ES-I3 (cell line): ENCODE data around the gene RTL9.

ENCODE experiments used
- H3K36me3 ChIP-seq: 2 replicates; pipeline ENCODE4 v1.6.1; 2013; ENCODE audit warnings: mild to moderate bottlenecking, low read length, control low read depth, moderate library complexity; ENCODE audit not compliant: insufficient read depth
- H3K4me1 ChIP-seq: 2 replicates; pipeline ENCODE4 v1.6.1; 2013; ENCODE audit warnings: mild to moderate bottlenecking, control low read depth, low read length; ENCODE audit not compliant: insufficient read depth
- H3K9ac ChIP-seq: 2 replicates; pipeline ENCODE4 v1.6.1; 2013; ENCODE audit warnings: low read depth, mild to moderate bottlenecking, low read length, moderate library complexity
- H3K9me3 ChIP-seq: 2 replicates; pipeline ENCODE4 v1.6.1; 2013; ENCODE audit warnings: mild to moderate bottlenecking, low read length, moderate library complexity; ENCODE audit not compliant: control insufficient read depth, insufficient read depth

Gene RTL9

DNA sequence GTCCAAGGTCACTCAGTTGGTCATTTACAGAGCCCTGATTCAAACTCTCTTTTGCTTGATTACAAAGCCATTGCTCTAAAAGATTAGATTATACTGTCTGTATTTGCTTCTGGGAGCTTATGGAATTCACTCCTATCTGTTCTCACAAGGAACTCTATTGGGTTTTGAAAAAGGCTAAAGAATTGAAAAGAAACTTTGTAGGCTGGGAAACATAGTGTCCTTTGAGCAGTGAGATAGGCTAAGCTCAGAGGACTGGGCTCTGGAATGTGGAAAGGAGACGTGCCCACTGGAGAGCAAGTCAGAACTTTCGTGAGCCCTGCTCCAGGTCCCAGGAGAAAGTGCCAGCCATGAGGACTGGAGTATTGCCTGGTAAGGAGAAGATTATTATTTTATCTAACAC lies at the start of gene RTL9:
Gene RTL9 (plus strand): TSS at position 301 of the 400 bp plus-strand sequence. CDS start 91,770 bp downstream, outside the sequence.
- H3K4me1 ChIP-seq: no peaks in the 10 kb centered on the region
- no peaks in the 10 kb centered on the region for H3K9me3 ChIP-seq
- no peak within 1 kb of the TSS for H3K9ac ChIP-seq
- no peaks in the 10 kb centered on the region for H3K36me3 ChIP-seq

DNA sequence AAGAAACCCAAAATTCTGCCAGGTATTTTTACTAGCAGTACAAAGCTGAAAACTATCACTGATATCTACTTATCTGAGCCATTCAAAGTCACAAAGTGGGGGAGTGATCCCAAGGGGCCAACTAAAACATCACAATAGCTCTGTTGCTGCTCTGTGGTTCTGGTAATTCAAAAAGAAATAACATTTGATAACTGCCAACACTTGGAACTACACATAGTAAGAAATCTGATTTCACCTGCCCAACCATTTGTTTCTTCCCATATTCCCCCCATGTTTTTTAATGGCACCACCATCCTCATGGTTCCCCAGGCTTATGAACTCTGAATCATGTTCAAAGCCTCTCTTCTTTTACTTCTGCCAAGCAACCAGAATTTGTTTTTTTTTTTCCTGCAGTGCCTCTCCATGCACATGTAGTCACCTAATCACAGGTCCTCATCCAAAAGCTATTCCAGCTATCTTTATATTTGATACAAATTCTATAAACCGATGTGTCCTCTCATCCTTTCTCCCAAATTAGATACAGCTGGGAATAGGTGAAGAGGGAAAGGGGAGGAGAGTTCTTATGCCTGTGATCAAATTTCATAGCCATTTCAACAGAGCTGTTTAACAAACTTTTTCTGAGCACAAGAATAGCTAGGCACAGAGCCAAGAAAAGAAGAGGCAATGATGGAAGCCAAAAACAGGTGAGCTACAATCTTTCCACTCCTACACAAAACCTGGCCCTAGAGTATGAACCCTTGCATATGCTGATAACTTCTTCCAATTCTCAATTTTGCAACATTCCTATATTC lies 48.5 kb upstream of the RTL9 start:
- H3K9me3 ChIP-seq: no peaks in the 10 kb centered on the region
- H3K4me1 ChIP-seq: peaks cover 40% of the 10 kb centered on the region
- H3K36me3 ChIP-seq: no peaks in the 10 kb centered on the region
- no peak overlapping the region for H3K9ac ChIP-seq

DNA sequence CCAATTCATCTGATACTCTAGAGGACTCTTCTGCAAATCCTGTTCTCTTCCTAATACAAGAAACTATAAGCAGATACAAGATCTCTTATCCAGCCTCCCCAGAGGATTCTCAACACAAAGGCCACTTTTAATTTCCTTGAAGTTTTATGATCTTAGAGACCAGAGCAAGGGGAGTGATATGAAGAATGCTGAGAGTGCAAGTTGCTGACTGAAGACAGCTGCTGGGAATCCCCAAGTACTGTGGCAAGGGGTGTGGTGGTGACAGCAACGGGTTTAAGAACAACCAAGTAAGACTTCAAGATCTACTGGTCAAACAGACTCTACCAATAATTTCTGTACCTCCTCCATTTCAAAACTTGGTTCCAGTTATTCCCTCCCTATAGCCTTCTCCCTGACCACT lies 47.8 kb upstream of the RTL9 start:
- Histone ChIP-seq H3K4me1 (peaks cover 40% of the 10 kb centered on the region), H3K36me3 (no peaks in the 10 kb centered on the region), H3K9me3 (no peaks in the 10 kb centered on the region), H3K9ac (no peak overlapping the region)

DNA sequence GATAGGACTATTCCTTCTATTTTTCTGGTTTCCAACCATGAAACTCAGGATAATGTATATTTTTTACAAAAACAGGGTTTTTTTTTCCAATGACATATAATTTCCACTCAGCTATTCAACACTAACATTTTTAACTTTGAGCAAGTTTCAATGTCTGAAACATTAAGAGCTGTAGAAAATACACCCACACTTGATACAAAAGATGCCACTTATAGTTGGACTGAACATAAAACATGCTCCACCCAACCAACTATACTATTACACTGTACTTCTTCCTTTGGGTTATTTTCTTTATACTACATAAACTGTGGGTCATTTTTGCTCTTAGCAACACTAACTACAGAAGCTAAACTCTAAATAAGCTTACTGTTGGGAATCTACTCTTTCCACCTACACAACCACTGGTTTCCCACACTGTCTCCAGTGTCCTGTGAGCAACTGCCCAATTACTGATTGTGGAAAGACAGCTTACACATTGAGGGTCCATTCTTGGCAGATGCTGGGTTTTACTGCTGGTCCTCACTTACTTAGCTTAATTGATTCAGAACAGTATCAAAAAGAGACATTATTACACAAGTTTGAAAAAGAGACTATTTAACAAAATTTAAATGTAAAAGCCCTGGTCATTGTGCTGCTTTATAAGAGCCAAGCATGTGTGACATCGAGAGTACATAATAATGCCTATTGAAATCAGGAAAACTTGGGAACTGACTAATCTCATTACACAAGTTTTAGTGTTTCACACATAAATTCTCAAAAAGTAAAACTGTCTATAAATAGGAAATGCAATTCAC lies 47.0 kb upstream of the RTL9 start:
- Histone ChIP-seq H3K9me3 (no peaks in the 10 kb centered on the region), H3K4me1 (peaks cover 40% of the 10 kb centered on the region), H3K36me3 (no peaks in the 10 kb centered on the region), H3K9ac (no peak overlapping the region)

DNA sequence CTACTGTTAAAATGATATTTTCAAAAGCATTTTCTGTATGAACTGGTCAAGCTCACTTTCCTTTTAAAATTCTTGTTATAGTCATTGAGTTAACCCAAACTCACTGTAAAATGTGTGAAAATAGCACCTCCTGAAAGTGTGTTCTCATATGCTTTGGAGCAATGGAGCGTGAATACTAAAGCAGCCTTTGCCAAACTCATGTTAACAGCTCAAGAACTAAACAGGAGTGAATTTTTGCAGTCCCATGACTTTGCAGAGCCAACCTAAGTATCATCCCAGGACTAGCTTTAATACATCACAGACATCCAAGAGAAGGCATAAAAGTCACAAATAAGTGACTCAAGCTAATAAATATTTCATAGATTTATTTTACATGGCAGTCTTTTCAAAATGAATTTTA lies 43.1 kb upstream of the RTL9 start:
- Histone ChIP-seq H3K9me3 (no peaks in the 10 kb centered on the region), H3K9ac (peak overlapping the region; percentile 63; the same call in 1 of the 2 replicates), H3K36me3 (no peaks in the 10 kb centered on the region), H3K4me1 (peaks cover 26% of the 10 kb centered on the region)

DNA sequence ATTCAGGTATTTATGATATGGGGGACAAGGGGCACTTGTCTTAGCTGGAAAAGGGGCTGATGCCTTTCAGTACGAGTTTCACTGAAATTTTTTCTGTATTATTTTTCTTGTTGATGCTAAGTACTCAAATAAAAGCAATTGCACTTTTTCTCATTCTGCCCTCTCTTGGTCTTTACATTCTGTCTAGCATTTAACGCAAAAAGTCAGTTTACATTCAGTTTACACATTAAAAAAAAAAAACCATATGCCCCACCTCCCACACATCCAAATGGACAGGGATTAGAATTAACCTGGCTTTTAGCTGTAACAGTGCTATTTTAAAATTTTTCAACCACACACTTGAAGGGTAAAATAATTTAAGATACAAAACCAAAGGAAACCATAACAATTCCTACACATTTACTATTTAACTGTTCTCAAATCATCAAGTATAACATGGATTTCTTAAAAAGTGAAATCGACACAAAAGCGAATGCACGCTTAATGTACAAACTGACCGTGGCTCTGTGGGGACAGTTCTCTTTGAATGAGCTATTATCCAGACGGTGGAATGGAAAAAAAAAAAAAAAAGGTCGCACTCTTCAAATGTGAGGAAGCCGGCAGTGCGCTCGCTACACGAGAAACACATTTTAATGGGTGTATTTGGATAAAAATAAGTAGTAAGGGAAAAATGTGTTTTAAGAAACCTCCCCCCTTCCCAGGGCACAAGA lies 42.1 kb upstream of the RTL9 start:
- Histone ChIP-seq H3K9me3 (no peaks in the 10 kb centered on the region), H3K4me1 (peaks cover 27% of the 10 kb centered on the region), H3K9ac (peak overlapping the region; percentile 63), H3K36me3 (no peaks in the 10 kb centered on the region)

DNA sequence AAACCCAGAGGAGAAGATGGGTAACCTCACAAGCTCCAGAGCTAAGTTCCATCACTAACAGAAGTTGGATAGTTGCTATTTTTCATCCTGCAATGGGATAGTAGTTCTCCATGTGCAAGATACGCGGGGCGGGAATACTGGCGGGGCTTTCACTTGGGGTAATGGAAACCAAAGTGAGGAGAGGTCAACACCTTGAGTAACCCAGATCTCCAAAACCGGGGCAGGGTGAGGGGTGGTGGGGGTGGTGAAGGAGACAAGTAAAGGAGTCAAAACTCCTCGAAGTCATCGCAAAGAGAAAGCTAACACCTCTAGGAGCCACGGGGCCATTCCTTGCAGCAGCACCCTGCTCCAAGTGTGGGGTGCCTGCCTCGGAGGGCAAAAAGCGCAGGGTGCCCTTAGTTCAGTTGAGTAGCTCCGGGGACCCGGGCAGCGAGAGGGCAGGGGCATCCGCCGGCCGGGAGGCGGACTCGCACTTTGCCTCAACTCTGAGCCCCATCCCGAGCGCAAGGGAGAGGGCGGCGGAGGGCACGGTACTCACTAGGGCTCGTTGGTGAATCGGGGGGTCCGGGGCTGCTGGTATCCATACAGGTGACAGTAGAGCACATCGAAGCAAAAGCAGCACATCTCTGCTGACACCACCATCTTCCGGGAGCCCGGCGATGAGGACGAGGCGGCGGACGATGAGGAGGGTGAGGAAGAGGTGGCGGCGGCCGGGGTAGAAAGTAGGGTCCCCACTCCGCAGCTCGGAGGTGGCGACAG lies 41.4 kb upstream of the RTL9 start:
- H3K4me1 ChIP-seq: peaks cover 27% of the 10 kb centered on the region

DNA sequence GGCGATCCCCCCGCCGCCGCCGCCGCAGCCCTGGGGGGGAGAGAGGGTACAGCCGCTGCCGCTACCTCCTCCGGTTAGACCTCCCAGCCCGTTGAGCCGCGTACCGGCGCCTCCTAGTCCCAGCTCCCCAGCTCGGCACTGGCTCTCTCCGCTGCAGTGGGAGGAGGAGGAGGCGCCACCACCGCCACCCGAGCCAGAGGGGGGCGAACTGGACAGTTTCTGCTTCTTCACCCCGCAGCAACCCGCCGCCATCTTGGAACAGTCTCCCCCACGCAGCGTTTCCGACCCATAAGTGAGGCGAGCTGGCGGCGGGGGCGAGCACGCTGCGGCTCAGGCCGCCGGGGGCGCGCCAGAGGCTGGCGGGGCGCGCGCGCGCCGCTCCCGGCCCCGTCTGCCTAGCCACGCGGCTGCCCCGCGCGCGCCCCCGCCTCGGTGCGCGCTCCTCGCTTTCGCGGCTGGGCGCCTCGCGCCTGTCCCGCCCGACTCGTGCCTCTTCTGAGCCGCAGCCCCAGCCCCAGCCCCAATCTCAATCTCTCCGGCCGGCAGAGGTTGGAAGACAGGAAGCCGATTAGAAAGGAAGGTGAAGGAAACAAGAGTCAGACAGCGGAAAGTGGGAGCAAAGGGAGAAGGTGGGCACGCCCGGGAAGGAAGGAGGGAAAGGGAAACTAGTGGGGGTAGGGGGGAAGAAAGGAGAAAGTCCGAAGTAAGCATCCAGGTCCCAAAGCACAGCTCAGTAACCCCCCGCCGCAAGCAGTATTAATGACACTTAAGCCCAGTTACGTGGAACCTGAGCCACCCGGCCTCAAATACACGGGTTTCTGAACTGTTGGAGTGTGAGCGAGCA lies 40.6 kb upstream of the RTL9 start, which contains the start of gene AMMECR1:
Gene AMMECR1 (minus strand): TSS at position 266 of the 844 bp plus-strand sequence. CDS start 14 bp downstream, at position 252.
- Histone ChIP-seq H3K4me1 (peaks cover 28% of the 10 kb centered on the region), H3K9ac (peak within 1 kb of the TSS; percentile 76), H3K9me3 (no peaks in the 10 kb centered on the region), H3K36me3 (no peaks in the 10 kb centered on the region)

More for the DNA sequence above, 41.4 kb upstream of the RTL9 start:
- no peaks in the 10 kb centered on the region for H3K9me3 ChIP-seq
- no peaks in the 10 kb centered on the region for H3K36me3 ChIP-seq
- H3K9ac ChIP-seq: peak overlapping the region; percentile 63

DNA sequence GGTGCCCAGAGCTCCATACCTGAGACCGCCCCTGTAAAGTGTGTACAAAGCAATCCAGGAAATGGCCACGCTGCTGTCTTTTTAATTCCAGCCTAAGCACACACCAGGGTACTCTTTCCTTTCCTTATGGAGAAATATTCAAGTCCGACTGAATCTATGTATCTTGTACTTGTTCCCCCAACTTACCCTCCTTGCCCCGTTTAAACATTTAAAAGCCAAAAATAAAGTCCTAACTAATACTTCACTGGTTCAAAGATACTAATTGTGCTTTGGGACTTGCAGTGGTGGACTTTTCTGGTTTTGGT lies 40.0 kb upstream of the RTL9 start:
- H3K36me3 ChIP-seq: no peaks in the 10 kb centered on the region
- no peaks in the 10 kb centered on the region for H3K9me3 ChIP-seq
- H3K4me1 ChIP-seq: peaks cover 22% of the 10 kb centered on the region
- H3K9ac ChIP-seq: peak overlapping the region; percentile 76

DNA sequence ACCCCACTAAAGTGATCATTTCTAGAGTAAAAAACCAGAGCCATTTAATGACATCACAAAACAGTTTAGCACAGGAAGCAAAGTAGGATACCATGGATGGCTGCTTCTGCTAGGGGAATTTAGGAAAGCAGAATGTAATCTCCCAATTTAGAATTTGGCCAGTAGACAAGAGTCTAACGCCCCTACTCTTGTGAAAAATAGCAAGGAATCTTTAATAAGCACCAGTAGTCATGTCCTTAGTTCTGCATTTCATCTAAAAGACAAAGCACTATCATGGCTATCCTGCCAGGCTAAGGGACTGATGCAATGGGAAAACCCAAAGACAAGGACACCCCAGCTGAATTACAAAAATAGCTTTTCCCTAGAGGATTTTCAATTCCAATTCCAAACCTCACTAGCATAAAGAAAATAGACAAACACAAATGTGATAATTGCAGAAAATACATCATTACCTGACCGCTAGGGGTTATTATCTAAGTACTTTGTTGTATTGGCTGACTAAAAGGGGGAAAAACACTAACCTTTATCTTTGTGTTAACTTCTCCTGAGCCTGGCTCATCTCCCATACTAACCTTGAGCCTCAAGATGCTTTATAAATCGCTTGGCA lies 38.2 kb upstream of the RTL9 start:
- Histone ChIP-seq H3K36me3 (no peaks in the 10 kb centered on the region), H3K4me1 (peaks cover 22% of the 10 kb centered on the region; the same call in 1 of the 2 replicates), H3K9ac (peak overlapping the region; percentile 12; the same call in 1 of the 2 replicates)

DNA sequence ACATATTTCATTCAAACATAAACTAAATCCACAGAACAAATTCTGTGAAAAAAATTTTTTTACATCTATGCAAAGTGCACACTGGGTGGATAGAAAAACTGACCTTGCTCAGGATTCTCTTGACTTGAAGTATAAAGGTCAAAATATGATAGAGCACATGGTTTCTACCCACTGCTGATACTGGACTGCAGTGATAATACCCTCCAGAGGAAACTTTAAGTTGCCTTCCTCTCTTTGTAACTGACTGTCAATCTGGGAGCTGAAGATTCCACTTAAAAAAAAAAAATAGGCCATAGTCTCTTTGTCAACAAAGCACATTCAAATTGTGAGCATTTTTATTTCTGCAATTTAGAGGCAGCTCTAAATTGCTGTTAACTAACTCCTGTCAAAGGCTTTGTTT lies 37.6 kb upstream of the RTL9 start:
- H3K4me1 ChIP-seq: peaks cover 22% of the 10 kb centered on the region; the same call in 1 of the 2 replicates
- no peak overlapping the region for H3K9ac ChIP-seq
- no peaks in the 10 kb centered on the region for H3K9me3 ChIP-seq
- H3K36me3 ChIP-seq: no peaks in the 10 kb centered on the region

More for the DNA sequence above, 38.2 kb upstream of the RTL9 start:
- H3K9me3 ChIP-seq: no peaks in the 10 kb centered on the region

DNA sequence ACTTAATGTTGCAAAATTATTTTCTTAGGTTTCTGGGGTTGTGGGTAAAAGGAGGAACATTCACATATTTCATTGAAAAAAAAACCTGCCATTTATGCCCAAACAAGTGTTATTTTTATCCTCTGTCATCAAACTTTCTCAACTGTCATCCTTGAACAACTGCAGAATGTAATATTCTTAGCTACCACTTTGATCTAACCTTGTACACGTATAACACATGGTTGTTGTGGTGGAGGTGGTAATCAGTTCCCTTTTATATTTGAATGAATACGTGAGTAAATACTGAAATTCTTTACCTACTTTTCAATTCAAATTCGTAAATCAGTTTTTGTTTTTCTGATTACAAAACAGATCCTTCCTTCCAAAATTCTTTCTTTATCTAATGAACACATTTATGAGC lies 37.0 kb upstream of the RTL9 start:
- Histone ChIP-seq H3K9me3 (no peaks in the 10 kb centered on the region), H3K36me3 (no peaks in the 10 kb centered on the region), H3K4me1 (peaks cover 22% of the 10 kb centered on the region; the same call in 1 of the 2 replicates), H3K9ac (no peak overlapping the region)

DNA sequence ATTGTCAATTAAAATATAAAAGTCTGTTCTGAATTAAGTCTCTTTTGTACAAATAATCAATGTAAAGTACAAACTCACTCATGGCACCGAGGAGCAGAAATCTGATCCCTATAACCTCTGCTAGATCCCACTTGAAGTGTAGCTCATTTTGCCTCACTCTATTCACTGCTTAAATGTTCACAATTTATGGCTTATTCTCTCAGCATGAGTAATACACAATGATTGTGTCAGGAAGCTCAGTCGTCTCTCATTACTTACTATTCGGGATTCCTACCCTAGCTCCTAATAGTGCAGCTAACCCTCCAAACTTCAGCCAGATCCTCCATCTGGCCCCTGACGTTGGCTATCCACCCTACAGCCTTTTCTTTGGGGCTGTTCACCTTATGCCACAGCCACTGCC lies 36.0 kb upstream of the RTL9 start:
- Histone ChIP-seq H3K9ac (no peak overlapping the region), H3K4me1 (peaks cover 22% of the 10 kb centered on the region; the same call in 1 of the 2 replicates), H3K9me3 (no peaks in the 10 kb centered on the region)

More for the DNA sequence above, 36.0 kb upstream of the RTL9 start:
- H3K36me3 ChIP-seq: no peaks in the 10 kb centered on the region
